Measurements from ENCODE around the gene PRKCZ. TPM values are rescaled to one million over a fixed set of nuclear protein-coding genes. Genes with fewer than 3 reads are reported as not detected.

The PRKCZ gene
- polyA plus RNA-seq, 3 donors, result 0.74 to 1.9 (median 1.4) TPM

DNA sequence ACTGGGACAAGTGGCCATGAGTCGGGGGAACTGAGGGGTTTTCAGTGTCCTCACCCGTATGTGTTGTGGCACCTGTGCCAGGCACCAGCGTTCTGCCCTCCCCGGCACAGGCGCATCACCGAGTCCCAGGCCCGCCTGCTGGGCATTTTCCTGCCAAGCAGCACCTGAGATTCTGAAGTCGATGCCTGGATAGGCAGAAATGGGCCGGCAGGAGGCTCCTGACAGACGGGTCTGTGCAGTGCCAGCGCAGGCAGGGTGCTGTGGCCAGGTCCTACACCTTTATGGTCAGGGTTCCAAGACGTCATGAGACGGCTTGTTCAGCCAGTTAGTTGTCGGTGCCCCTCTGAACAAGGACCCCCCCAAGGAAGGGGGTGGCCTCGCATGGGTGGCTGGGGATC lies 133.7 kb downstream of the PRKCZ start:
- H3K36me3 Mint-ChIP-seq, result peaks cover 6 to 10% of the 10 kb centered on the region in 2 donors

DNA sequence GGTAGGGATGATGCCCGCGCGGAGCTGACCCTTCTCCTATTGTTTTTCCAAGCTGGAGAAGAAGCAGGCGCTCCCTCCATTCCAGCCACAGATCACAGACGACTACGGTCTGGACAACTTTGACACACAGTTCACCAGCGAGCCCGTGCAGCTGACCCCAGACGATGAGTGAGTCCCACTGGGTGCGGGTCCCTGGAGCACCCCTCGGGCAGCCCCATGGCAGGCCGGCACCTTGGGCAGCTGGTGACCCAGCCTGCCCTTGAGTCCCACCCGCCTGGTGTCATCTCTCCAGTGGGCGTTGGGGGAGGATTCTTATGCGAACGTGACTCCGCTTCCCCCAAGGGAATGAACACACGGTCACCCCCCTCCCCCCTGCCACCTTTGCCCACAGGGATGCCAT lies 134.3 kb downstream of the PRKCZ start:
- no peak overlapping the region for H3K4me3 Mint-ChIP-seq
- DNase-seq, result no peak
- no peaks in the 10 kb centered on the region for H4K20me1 ChIP-seq (ENCODE audit: insufficient read depth, low read length)
- H3K9me3 Mint-ChIP-seq, result peaks cover 0 to 2% (median 0%) of the 10 kb centered on the region in 7 donors
- no peak overlapping the region for H3K27ac Mint-ChIP-seq
- no peak overlapping the region for H3K9ac ChIP-seq (ENCODE audit: insufficient read depth, low read length, poor library complexity, severe bottlenecking)
- H3K4me1 Mint-ChIP-seq, result peaks cover 6% of the 10 kb centered on the region
- H2AFZ ChIP-seq (ENCODE audit: insufficient read depth, low read depth, low read length, poor library complexity, severe bottlenecking), result no peak overlapping the region
- no peaks in the 10 kb centered on the region for H3K27me3 ChIP-seq (ENCODE audit: control insufficient read depth in 2 of 2, insufficient read depth in 2 of 2, low read length in 2 of 2)
- H3K4me3 ChIP-seq (replicated peaks in 1 of 3; ENCODE audit: low read depth in 2 of 3, low read length in 3 of 3), result no peak overlapping the region
- 98% methylated on average over 14 of the region's 18 CpGs for WGBS (ENCODE audit: insufficient coverage)
- H3K4me2 ChIP-seq (replicated peaks; ENCODE audit: extremely low read depth, low read length, poor library complexity, severe bottlenecking), result no peak overlapping the region
- H3K36me3 Mint-ChIP-seq, result peaks cover 6 to 10% of the 10 kb centered on the region in 2 donors
- H3K79me2 ChIP-seq (ENCODE audit: insufficient read depth, low read length), result no peaks in the 10 kb centered on the region
- intact Hi-C loops (cut with micrococcal nuclease), result no loop called here
- peaks cover 0 to 2% (median 0%) of the 10 kb centered on the region in 3 donors for H3K27me3 Mint-ChIP-seq (ENCODE audit: low read depth in 3 of 3)
- H3K4me1 ChIP-seq (ENCODE audit: control insufficient read depth in 1 of 2, insufficient read depth in 2 of 2, low read length in 2 of 2), result peaks cover 7 to 8% of the 10 kb centered on the region in 2 donors
- TF ChIP-seq, protein P1, sequence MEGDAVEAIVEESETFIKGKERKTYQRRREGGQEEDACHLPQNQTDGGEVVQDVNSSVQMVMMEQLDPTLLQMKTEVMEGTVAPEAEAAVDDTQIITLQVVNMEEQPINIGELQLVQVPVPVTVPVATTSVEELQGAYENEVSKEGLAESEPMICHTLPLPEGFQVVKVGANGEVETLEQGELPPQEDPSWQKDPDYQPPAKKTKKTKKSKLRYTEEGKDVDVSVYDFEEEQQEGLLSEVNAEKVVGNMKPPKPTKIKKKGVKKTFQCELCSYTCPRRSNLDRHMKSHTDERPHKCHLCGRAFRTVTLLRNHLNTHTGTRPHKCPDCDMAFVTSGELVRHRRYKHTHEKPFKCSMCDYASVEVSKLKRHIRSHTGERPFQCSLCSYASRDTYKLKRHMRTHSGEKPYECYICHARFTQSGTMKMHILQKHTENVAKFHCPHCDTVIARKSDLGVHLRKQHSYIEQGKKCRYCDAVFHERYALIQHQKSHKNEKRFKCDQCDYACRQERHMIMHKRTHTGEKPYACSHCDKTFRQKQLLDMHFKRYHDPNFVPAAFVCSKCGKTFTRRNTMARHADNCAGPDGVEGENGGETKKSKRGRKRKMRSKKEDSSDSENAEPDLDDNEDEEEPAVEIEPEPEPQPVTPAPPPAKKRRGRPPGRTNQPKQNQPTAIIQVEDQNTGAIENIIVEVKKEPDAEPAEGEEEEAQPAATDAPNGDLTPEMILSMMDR (IDR thresholded peaks at IDR 0.05), result no peak
- no peak overlapping the region for H3K27ac ChIP-seq (ENCODE audit: low read depth in 1 of 2, low read length in 2 of 2)
- no peaks in the 10 kb centered on the region for H3K36me3 ChIP-seq (replicated peaks in 1 of 2; ENCODE audit: control insufficient read depth in 1 of 2, insufficient read depth in 2 of 2, low read length in 2 of 2)
- no peaks in the 10 kb centered on the region for H3K9me3 ChIP-seq (replicated peaks in 1 of 2; ENCODE audit: control insufficient read depth in 1 of 2, insufficient read depth in 1 of 2, low read length in 2 of 2)

More for the DNA sequence above, 133.7 kb downstream of the PRKCZ start:
- Histone ChIP-seq H3K4me1 (ENCODE audit: control insufficient read depth in 1 of 2, insufficient read depth in 2 of 2, low read length in 2 of 2) (peaks cover 2% of the 10 kb centered on the region in 2 donors), H3K4me2 (replicated peaks; ENCODE audit: extremely low read depth, low read length, poor library complexity, severe bottlenecking) (no peak overlapping the region), H3K79me2 (ENCODE audit: insufficient read depth, low read length) (no peaks in the 10 kb centered on the region), H3K9ac (ENCODE audit: insufficient read depth, low read length, poor library complexity, severe bottlenecking) (no peak overlapping the region), H4K20me1 (ENCODE audit: insufficient read depth, low read length) (no peaks in the 10 kb centered on the region), H3K27ac (ENCODE audit: low read depth in 1 of 2, low read length in 2 of 2) (no peak overlapping the region), H2AFZ (ENCODE audit: insufficient read depth, low read depth, low read length, poor library complexity, severe bottlenecking) (no peak overlapping the region), H3K4me3 (replicated peaks in 1 of 3; ENCODE audit: low read depth in 2 of 3, low read length in 3 of 3) (no peak overlapping the region), H3K9me3 (replicated peaks in 1 of 2; ENCODE audit: control insufficient read depth in 1 of 2, insufficient read depth in 1 of 2, low read length in 2 of 2) (no peaks in the 10 kb centered on the region), H3K27me3 (ENCODE audit: control insufficient read depth in 2 of 2, insufficient read depth in 2 of 2, low read length in 2 of 2) (no peaks in the 10 kb centered on the region), H3K36me3 (replicated peaks in 1 of 2; ENCODE audit: control insufficient read depth in 1 of 2, insufficient read depth in 2 of 2, low read length in 2 of 2) (no peaks in the 10 kb centered on the region)
- intact Hi-C loops (cut with micrococcal nuclease), result no loop called here
- Mint-ChIP-seq H3K27me3 (ENCODE audit: low read depth in 3 of 3) (peaks cover 0 to 2% (median 0%) of the 10 kb centered on the region in 3 donors), H3K9me3 (peaks cover 0 to 2% (median 0%) of the 10 kb centered on the region in 7 donors), H3K4me3 (no peak overlapping the region), H3K4me1 (peaks cover 2% of the 10 kb centered on the region), H3K27ac (peak overlapping the region in 1 of 7 donors; percentile 11)
- 90% methylated on average over 15 of the region's 15 CpGs for WGBS (ENCODE audit: insufficient coverage)
- TF ChIP-seq, protein P1 (IDR thresholded peaks at IDR 0.05), result no peak
- DNase-seq, result no peak
